ENCODE measurements around the gene ZNRF3.
"Not testable (repeated sequence)": the region's sequence is repeated elsewhere in the genome, so short reads cannot be mapped to it uniquely, and the experiment has no call there.

The ZNRF3 gene

DNA sequence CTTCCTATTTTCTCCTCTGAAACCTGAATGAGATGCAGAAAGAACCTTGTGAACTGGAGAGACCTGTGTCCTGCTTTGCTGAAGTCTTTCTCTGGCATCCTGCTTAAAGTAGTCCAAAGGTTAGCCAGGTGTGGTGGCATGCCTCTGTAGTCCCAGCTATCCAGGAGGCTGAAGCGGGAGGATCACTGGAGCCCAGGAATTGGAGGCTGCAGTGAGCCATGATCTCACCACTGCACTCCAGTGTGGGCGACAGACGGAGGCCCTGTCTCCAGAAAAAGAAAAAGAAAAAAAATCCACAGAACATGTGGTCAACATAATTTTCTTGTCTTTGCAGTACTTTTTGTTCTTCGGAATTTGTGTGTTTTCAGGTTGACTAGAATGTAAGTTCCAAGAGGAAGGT lies 187.1 kb downstream of the ZNRF3 start:
- no peak for DNase-seq (ENCODE audit: low read depth)

DNA sequence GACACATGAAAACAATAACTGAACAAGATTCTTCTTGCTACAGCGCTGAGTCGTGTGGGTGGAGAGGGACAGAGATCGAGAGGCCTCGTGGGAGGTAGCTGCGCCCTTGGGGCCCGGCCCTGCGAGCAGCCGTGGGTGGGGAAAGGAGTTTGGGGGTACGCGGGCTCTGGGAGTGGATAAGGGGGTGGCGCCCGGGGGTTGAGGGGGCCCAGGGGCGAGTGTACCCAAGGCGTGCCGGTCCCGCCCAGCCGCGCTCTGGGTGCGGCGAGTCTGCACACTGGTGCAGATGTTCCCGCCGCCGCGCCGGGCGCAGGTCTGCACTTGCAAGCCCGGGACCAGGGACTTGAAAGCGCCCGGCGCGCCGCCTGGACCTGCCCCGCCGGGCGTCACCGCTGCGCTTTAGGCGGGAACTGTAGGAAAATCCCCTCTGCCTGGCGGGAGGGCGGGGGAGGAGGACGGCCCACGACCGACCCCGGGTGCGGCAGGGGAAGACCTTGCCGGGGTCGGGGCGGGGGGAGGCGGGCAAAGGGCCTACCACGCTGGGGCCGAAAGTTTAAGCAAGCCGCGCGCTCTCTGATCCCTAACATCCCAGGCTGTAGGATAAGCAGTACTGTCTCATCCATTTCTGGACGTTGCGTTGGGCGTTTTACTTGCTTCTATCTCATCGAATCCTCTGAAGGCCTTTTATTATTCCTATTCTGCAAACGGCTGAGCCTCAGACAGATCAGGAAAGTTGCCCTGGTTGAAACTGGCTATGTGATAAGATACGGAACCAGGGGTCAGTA lies 188.1 kb downstream of the ZNRF3 start:
- no peak for DNase-seq (ENCODE audit: low read depth)

DNA sequence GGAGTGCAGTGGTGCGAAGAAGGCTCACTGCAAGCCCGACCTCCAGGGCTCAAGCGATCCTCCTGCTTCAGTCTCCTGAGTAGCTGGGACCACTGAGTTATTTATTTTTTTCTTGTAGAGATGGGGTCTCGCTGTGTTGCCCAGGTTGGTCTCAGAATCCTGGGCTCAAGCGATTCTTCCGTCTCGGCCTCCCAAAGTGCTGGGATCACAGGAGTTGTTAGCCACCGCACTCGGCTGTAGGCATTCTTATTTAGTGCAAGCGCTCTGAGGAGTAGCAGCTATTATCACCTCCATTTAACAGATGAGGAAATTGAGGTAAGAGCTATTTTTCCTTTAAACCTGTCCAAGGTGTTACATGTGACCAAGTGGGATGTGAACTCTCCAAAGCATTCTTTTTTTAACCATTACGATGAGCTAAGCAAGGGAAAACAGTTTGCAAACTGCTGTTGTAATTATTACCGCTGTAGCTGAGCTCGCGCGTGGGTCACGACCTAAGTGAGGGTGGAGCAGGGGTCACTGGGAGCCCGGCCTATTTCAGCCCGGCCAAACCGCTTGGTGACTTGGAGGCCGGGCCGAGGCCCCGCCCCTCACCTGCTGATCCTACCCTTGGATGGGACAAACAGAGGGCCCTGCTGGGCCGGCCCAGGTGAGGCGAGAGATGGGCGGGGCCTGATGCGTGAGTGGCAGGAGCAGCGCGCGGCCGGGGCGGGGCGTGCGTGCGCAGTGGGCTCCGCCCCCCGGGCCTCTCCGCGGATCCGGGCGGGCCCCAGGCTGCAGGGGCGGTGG lies 189.0 kb downstream of the ZNRF3 start:
- no peak for DNase-seq (ENCODE audit: low read depth)

DNA sequence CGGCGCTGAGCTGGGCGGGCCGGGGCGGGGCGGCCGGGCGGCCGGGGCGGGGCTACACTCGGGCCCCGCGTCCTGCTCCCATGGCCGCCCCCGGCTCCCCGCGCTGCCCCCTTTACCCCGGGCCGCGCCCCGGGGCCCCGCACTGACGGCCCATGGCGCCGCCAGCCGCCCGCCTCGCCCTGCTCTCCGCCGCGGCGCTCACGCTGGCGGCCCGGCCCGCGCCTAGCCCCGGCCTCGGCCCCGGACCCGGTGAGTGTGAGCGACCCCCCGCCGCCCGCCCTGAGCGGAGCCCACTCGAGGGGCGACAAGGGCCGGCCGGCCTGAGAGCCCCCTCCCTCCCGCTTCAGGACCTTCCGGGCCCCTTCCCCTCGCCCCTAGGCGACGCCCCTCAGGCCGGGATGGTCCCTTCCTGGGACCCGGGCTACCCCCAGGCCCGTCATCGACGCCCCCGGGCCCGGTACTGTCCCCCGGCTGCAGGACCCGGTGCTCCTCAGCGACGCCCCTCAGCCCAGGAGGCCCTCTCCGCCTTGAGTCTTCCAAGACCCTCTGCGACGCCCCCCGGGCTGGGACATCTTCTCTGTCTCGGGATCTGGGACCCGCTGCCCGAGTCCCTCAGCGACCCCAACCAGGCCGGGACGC lies 189.7 kb downstream of the ZNRF3 start, which contains the start of gene KREMEN1:
KREMEN1 (plus strand) TSS at position 57 of the 639 bp plus-strand sequence; CDS start at position 153, 96 bp downstream.
- no peak for DNase-seq (ENCODE audit: low read depth)

DNA sequence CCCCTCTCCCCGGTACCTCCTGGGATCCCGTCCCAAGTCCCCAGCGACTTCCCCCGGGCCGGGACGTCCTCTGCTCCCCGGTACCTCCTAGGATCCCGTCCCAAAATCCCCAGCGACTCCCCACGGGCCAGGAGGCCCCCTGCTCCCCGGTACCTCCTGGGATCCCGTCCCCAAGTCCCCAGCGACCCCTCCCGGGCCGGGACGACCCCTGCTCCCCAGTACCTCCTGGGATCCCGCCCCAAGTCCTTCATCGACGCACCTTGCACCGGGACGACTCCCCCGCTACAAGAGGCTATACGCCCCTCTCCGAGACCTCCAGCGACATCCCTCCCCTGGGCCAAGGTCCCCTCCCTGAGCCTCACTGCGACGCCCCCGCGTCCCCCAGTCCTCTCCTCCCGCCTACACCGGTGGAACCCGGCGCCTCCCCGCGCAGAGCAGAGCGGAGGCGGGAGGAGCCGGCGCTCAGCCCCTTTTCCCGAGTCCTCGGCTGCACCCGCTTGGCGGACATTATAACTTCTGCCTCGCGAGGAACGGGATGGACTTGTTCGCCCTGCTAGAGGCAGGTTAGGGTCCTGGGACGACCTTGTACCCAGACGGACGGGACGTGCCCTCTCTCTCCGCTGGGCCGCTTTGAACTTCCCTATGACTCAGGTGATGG lies 190.4 kb downstream of the ZNRF3 start:
- DNase-seq (ENCODE audit: low read depth): no peak

DNA sequence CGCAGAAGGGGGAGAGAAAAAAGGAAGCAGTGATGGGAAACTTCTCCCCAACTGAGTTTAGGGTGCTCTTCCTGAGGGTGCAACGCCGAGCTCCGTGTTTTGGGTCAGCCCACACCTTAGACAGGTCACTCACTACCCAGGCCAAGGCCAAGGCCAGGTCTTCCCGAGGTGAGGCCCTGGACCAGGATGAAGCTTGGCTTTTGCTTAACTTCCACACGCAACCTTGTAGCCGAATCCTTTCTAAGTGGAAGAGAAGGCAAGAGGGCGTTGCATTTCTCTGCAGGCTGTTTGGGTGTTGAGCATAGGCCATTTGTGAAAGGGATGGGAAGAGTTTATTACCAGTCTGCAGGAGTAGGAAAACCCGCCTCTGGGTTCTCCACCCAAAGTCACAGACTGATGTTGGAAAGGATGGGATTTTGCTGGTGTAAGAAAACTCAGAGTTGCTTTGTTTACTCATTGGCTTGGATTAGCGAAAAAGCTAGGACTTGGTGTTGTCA lies 191.0 kb downstream of the ZNRF3 start:
- no peak for DNase-seq (ENCODE audit: low read depth)

DNA sequence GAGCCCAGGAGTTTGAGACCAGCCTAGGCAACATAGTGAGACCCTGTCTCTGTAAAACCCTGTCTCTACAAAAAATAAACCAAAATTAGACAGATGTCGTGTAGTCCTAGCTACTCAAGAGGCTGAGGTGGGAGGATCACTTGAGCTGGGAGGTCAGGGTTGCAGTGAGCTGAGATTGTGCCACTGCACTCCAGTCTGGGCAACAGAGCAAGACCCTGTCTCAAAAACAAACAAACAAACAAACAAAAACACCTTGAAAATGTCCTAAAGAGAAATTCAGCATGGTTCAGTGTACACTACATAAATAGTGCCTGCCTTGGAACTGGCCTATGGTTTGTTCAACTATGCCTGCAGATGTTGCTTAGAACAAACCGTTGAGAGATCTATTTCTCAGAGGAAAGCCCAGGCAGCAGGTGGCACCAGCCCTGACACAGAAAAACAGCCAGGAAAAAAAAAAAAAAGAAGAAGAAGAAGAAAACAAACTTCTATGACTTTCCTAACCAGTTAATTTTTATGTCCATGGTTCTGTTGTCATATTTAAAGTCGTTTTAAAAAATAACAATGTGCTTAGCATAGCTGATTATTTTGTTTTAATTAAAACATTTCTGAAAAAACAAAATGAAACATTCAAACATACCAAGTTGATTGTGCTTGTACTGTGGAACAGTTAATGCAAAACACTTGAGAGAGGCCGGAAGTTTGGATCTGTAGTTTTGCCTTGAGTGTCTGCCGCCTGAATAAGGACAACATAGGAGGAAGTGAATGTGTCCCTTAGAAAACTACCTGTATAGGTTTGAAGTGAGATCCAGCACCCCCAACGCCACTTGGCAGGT lies 194.9 kb downstream of the ZNRF3 start:
- DNase-seq (ENCODE audit: low read depth): no peak

DNA sequence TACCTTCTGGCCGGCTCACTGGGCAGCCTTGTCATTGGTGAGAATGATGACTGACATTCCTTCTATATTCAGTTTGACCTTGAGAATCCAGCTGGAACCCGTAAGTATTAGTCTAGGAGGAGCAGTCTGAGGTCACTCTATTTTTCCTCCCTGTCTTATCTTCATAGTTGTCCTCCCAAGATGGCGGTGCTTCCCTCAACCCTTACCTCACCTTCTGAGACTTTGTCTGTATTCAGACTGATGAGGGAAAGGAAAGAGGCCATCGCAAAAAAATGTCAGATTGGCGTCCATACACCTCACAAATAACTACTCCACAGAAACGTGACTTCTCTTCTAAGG lies 195.5 kb downstream of the ZNRF3 start:
- DNase-seq (ENCODE audit: low read depth): no peak

DNA sequence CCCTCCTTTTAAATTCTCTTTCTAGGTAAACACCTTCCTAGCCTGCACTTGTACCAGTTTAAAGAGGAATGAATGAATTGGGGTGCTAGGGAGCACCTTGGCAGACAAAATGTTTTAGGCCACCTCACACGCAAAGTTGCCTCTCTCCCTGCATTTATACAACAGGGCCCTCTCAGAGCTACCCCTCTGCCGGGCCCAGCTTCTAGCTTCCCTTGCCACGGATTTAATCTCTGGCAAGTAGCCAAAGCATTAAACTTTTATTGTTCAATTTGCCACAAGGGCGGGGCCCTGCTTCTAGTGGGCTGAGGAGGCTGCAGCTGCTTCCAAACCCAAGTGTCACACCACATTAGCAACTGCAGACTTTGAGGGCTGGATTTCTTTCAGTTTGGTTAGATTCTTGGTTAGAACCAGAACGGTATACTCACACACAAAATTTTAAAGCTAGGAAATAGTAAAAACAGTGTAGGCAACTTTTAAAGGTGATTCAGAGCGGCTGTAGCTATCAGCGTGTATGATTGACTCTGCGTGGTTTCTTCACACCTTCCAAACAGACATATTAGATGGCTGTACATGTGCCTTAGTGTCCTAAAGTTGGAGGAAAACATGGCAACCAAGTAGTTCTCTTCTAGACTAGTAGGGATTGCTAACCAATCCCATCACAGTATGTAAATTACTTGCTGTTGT lies 196.0 kb downstream of the ZNRF3 start:
- no peak for DNase-seq (ENCODE audit: low read depth)

DNA sequence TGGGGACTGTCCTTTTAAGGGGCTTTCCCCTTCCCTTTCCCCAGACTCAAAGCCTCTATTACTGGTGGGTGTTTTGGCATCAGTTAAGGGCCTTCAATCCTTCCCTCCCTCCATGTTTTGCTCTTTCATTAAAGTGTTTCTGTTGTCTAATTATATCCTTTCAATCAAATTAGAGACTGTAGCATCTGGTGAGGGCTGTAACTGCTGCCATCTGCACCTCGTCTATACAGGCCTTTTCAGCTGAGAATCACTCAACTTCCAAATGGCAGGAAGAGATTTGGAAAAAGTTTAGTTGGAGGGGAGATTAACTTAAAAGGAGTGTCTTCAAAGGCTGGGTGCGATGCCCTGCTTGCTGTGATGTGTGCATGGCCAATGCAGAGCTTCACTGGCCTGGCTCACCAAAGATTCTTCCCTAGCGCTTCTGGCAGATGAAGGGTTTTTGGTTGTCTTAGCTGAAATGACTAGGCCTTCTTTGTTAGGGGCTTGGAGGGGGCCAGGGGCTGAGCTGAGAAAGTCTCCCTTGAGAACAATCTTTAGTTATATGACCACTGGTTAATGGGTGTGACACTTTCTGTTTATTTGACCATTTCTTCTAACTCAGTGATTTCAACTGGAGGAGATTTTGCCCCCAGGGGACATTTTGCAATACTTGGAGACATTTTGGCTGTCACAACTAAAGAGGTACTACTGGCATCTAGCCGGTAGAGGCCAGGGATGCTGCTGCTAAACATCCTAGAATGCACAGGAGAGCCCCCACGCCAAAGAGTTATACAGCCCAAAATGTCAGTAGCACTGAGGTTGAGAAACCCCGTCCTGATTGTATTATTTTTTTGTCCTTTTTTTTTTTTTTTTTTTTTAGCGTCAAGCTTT lies 197.0 kb downstream of the ZNRF3 start:
- DNase-seq (ENCODE audit: low read depth): no peak

DNA sequence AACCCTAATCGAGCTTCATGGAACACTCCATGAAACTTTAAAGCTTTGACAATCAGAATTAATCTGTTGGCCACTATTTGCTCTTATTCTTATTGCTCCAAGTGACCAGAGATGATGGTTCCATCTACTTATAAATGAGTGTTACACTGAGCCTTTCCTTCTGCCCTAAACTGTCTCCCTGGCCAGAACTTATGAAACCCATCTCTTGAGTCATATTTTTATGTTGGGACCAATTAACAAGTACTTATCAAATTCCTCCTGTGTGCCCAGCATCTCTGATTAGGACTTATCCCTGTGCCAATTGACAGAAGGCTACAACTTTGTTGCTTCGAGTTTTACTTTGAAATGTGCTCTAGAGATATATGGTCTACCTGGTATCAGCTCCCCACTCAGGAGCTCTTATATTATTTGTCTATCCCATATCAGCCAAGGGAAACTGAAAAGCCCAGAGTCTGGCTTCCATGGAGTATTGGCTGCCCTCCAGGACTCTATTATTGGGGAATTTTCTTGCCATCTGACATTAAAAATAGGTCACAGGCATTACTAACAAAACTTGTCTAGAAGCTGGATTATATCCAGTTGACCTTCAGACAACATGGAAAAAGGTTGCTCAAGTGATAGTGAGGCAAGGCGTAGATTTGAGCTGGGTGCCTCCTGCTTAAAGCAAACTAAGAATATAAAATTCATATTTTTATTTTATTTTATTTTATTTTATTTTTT lies 198.3 kb downstream of the ZNRF3 start:
- no peak for DNase-seq (ENCODE audit: low read depth)

DNA sequence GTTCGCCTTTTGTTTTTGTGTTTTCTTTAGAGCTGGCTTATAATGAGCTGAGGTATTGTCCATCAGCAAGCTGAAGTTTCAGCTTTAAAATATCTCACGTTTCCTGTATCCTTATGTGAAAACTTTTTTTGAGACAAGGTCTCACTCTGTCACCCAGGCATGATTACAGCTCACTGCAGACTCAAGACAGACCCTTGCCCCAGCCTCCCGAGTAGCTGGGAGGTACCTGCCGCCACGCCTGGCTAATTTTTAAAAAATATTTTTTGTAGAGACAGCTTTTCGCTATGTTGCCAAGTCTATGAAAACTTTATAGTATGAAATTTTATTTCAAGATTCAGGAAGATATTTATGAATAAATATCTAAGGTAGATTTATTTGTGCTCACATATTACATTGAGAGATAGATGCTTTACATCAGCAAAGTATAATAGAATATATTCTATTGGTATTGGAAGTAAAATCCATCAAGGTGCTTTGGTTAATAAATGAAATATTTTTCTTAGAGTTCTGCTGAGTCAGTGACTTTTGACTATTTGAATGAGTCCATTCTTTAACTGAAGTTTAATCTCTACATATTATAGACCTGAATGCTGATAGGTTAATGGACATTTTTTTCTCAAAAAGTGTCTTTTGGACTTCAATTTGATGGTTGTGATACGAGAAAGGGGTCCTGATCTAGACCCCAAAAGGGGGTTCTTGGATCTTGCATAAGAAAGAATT lies 199.6 kb downstream of the ZNRF3 start:
- DNase-seq (ENCODE audit: low read depth): no peak

DNA sequence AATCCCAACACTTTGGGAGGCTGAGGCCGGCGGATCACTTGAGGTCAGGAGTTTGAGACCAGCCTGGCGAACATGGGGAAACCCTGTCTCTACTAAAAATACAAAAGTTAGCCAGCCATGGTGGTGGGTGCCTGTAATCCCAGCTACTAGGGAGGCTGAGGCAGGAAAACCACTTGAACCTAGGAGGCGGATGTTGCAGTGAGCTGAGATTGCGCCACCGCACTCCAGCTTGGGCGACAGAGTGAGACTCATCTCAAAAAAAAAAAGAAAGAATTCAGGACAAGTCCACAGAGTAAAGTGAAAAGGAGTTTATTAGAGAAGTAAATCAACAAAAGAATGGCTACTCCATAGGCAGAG lies 200.2 kb downstream of the ZNRF3 start:
- DNase-seq (ENCODE audit: low read depth): not testable (repeated sequence)

DNA sequence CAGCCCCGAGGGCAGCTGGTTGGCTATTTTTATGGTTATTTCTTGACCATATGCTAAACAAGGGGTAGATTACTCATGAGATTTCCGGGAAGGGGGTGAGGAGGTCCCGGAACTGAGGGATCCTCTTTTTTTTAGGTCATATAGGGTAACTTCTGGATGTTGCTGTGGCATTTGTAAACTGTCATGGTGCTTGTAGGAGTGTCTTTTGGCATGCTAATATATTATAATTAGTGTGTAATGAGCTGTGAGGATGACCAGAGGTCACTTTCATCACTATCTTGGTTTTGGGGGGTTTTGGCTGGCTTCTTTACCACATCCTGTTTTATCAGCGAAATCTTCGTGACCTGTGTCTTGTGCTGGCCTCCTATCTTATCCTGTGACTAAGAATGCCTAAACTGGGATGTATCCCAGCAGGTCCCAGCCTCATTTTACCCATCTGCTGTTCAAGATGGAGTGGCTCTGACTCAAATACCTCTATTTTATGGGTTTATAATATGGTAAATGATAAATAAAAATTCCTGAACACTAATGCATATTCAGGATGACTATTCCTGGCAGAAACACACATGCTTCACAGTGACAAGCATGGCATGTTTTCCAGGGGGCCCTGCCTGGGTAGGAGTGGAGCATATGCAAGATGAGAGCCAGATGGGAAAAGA lies 200.7 kb downstream of the ZNRF3 start:
- DNase-seq (ENCODE audit: low read depth): peak; percentile 53

DNA sequence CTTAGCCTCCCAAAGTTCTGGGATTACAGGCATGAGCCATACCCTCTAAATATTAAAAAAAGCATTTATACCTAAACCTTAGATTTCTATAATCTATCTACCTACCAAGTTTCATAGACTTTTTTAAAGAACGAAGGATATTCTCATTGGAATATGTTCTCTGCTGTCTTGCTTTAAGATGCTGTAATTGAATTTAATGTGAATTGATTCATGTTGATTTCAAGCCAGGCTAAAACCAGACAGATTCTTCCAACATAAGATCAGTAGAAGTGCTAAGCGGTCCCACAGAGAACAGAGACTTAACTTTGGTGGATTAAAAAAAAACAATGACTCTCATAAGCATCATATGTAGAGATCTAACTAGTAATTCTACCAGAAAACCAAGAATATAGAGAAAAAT lies 203.6 kb downstream of the ZNRF3 start:
- no peak for DNase-seq (ENCODE audit: low read depth)

DNA sequence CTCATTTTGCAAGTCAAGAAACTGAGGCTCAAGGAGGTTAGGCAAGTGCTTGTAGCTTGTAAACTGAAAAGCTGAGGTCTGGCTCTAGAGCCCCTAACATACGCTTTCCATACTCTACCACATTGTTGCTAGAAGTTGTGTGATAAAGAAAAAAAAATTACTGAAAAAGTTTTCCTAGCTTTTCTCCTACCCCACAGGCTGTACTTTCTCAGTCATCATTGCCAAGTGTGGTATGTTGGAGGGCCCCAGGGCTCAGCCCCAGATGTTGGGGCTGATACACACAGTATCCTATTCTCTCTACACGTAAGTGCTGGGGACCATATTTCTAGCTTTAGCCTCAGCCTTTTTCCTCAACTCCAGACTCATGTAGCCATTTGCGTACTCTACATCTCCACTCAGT lies 205.4 kb downstream of the ZNRF3 start:
- DNase-seq (ENCODE audit: low read depth): no peak

DNA sequence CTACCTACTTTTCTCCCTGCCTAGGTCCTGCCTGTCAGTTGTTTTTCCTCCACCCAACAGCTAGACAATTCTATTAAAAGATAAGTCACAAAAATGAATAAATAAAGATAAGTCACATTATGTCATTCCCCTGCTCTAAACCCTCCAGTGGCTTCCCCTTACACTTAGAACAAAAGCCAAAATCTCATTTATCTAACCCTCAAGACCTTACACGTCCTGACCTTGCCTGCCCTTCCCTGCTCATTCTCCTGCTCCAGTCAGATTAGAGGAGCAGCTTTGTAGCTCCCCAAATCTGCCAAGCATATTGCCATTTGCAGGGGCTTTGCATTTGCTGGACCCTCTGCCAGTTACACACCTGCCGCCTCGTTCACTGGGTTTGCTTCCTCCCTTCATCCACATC lies 206.1 kb downstream of the ZNRF3 start:
- no peak for DNase-seq (ENCODE audit: low read depth)

DNA sequence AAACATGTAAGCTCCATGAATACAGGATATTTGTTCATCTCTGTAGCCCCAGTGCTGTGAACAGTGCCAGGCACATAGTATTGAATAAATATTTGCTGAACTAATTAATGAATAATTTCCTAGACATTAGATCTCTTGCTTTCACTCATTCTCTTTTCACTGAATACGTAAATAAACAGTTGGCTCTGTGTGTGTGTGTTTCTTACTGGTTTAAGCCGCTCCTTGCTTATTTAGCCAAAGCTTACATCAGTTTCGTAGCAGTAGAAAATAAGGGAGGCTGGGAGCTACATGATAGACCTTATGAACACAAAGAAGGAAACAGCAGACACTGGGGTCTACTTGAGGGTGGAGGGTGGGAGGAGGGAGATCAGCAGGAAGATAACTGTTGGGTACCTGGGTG lies 206.7 kb downstream of the ZNRF3 start:
- no peak for DNase-seq (ENCODE audit: low read depth)

All from HS-5 (cell line).